GM12892 (cell line): ENCODE measurements around the gene NT5C1A.

Source experiments
- POLR2A ChIP-seq: IDR thresholded peaks from 2 replicates; pipeline ENCODE4 v1.6.1; 2011; ENCODE audit warnings: low read depth, low read length, control low read depth
- POLR2AphosphoS5 ChIP-seq: IDR thresholded peaks from 2 replicates; pipeline ENCODE4 v1.6.1; 2011; ENCODE audit warnings: low read depth, low read length, control low read depth
- TAF1 ChIP-seq: IDR thresholded peaks from 2 replicates; pipeline ENCODE4 v1.6.1; 2011; ENCODE audit warnings: low read depth, mild to moderate bottlenecking, control low read depth, low read length, borderline replicate concordance

- no peak for TF ChIP-seq POLR2AphosphoS5
- no peak for TF ChIP-seq POLR2A
- no peak for TF ChIP-seq TAF1
These were observed 49.8 kb upstream of the NT5C1A start for GRCh38 chr1:39721664-39722063.
